LoVo (cell line): ENCODE measurements around the gene ZC3H8.
"Not testable (repeated sequence)": the region's sequence is repeated elsewhere in the genome, so short reads cannot be mapped to it uniquely, and the experiment has no call there.

Experiments used
- DNase-seq: peaks from one replicate; pipeline ENCODE4 v3.0.0-alpha.2; 2016; ENCODE audit warnings: low spot score

ZC3H8 gene

GRCh38 chr2:112259509-112260294, 4.9 kb upstream of the ZC3H8 start:
- peak; percentile 74 for DNase-seq

DNA sequence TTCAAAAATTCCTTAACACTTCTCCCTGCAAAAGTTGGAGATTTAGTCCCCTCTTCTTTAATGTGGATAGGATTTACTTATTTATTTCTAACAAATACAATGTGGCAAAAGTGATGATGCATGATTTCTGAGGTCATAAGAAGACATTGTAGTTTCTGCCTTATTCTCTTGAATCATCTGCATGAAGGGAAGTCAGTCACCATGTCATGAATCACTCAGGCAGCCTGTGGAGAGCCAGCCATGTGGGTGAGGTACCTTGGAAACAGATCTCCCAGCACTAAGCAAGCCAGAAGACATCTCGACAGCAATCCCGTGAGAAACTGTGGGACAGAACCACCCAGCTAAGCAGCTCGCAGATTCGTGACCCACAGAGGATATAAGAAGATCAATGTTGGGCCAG, 2.7 kb upstream of the ZC3H8 start:
- no peak for DNase-seq

GRCh38 chr2:112256654-112257053, 1.8 kb upstream of the ZC3H8 start:
- no peak for DNase-seq

DNA sequence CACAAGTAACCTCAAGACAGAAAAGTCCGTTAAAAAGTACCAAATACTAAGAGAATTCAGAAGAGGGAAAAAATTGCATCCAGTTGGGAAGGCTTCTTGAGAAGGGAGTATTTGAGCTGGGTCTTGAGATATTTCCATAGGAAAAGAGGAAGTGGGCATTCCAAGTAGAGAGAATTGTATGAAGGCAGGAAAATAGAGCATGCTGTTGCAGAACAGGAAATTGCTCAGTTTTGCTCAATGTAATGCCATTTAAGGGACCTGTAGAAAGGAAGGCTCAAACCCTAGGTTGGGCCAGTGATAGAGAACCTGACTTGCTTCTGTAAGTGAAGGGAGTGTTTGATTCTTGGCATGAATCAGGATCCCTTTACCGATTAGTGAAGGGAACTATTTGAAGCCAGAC, 1.0 kb upstream of the ZC3H8 start:
- DNase-seq = no peak

GRCh38 chr2:112253261-112253815, 1.5 kb downstream of the ZC3H8 start:
- DNase-seq = no peak

GRCh38 chr2:112251271-112251670, 3.6 kb downstream of the ZC3H8 start:
- no peak for DNase-seq

- no peak for DNase-seq
Observed at GRCh38 chr2:112244854-112245253, 10.0 kb downstream of the ZC3H8 start.

DNA sequence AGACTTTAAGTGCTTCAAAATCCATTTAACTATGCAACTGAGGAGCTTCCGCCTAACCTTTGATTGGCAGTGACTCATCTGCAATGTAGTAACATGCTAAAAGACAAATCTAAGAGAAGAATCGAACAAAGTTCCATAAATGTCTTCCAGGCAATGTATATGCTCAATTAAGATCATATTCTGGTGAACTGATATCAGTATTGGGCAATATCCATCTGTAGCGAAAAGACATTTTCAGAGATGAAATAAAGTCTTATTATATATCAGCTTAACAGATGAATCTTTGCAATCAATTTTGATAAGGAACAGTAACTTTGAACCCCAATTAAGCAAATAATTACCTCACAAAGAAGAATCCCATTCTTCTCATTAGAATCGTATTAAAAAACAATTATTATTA, 11.6 kb downstream of the ZC3H8 start:
- no peak for DNase-seq

DNA sequence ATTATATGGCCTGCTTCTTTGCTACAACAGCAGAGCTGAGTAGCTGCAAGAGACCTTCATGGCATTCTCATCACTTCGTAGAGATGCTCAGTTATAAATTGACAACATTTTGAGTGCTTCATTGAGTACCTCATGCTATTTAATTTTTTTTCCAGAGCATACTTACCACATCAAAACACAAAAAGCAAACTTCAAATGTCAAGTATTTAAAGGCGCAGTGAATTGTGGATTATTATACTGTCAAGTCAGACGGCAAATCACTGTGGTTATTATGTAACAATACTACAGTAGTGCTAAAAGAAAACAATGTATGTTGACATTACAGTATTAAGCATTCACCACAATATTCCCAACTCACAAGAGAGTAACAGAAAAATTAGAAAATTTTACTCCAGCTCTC, 12.5 kb downstream of the ZC3H8 start:
- DNase-seq = no peak

- DNase-seq = no peak
Observed at GRCh38 chr2:112239862-112240261, 15.0 kb downstream of the ZC3H8 start.

DNA sequence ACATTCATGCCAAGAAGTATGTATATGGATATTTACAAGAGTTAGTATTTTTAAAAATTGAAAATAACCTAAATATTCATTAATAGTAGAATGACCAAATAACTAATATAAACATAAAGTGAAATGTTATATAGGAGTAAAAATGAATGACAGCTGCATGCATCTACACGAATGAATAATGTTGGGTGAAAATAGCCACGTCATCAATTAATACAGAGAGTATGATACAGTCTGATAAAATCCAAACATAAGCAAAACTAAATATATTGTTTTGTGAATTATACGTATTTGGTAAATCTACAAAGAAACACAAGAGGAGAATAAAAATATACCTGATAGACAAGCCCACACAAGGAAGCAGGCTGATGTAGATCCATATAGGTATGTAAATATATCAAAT, 24.5 kb downstream of the ZC3H8 start:
- DNase-seq = no peak

DNA sequence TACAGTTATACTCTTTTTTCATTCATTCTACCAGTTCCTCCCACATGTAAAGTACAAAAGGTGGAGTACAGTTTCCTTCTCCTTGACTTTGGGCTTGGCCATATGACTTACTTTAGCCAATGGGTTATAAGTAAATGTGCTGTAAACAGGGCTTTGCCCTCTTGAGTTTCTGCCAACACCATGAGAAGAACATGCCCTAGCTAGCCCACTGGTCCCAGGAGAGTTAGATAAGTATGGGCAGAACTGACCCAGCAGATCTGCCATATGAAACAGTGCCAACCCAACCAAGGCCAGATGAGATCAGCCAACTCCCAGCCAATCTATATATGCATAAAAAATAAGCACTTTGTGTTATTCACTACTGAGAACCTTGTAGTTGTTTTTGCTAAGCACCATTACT, 25.5 kb downstream of the ZC3H8 start:
- peak; percentile 56 for DNase-seq

GRCh38 chr2:112220831-112221230, 34.0 kb downstream of the ZC3H8 start:
- no peak for DNase-seq

DNA sequence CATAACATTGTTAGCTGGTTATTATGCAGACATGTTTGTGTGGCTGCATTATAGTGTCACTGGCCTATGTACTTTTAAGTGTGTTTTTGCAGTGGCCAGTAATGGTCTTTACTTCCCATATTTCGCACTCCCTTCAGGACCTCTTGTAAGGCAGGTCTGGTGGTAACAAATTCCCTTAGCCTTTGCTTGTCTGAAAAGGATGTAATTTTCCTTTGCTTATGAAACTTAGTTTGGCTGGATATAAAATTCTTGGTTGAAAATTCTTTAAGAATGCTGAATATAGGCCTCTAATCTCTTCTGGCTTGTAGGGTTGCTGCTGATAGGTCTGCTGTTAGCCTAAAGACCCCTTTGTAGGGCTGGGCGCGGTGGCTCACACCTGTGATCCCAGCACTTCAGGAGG, 34.7 kb downstream of the ZC3H8 start:
- DNase-seq = no peak

- DNase-seq = no peak
Observed at GRCh38 chr2:112217854-112218253, 37.0 kb downstream of the ZC3H8 start.

- no peak for DNase-seq
Observed at GRCh38 chr2:112216167-112216566, 38.7 kb downstream of the ZC3H8 start.

DNA sequence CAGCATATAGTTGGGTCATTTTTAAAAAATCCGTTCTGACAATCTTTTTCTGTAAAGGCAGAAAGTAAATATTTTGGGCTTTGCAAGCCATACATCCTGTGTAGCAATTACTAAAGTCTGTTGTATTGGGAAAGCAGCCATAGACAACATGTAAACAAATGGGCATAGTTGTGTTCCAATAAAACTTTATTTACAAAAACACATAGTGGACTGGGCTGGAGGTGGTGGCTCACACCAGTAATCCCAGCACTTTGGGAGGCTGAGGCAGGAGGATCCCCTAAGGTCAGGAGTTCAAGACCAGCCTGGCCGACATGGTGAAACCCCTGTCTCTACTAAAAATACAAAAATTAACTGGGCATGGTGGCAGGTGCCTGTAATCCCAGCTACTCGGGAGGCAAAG, 46.9 kb downstream of the ZC3H8 start:
- DNase-seq = not testable (repeated sequence)

GRCh38 chr2:112204411-112204810, 50.4 kb downstream of the ZC3H8 start:
- DNase-seq = no peak

- DNase-seq = no peak
Observed at GRCh38 chr2:112201696-112202430, 53.0 kb downstream of the ZC3H8 start.

DNA sequence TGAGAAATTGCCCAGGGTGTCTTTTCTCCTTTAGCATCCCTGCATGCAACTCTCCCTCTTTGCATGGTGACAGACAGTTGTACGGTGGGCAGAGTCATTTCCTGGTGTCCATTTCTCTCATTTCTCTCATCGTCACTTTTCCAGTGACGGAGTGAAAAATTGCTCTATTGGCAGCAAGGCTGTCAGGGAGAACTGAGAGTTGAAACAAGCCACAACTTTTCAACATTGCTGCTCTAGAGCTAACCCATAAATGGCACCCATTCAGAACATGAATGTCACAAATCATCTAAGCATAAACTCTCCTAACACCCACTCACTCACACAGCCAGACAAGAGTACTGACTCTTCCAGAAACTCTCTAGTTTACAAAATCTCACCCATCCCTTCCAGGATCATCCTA, 55.7 kb downstream of the ZC3H8 start:
- no peak for DNase-seq

GRCh38 chr2:112198780-112199179, 56.1 kb downstream of the ZC3H8 start:
- no peak for DNase-seq

DNA sequence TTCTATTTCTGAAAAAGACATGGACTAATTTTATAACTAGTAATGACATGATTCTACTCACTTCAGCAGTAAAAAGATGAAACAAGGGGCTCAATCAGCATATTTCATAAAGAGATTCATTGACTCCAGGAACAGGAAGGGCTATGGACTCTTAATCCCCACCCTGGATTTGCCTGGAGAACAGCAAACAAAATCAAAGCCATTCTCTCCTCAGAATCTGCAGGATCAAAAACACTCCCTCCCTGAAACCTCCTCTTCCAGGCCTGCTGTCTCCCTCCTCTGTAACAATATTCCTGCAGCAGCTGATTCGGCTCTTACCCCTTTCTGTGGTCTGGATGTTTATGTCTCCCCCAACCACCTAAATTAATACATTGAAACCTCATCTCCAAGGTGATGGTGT, 57.0 kb downstream of the ZC3H8 start:
- DNase-seq = no peak

- DNase-seq = no peak
Observed at GRCh38 chr2:112195950-112196349, 58.9 kb downstream of the ZC3H8 start.
